Mesenteric fat pad (tissue), 1 donor: ENCODE data around the gene ATP6V1C2. TPM values are rescaled to one million over a fixed set of nuclear protein-coding genes. Genes with fewer than 3 reads are reported as not detected.

Source experiments
- DNase-seq: peaks from one replicate; pipeline ENCODE4 v3.0.0-alpha.2; 2020; ENCODE audit warnings: low spot score
- total RNA-seq: library from RNA; stranded (reverse); fragmentation: NEBNext Ultra II Directional; extraction: Animal tissue kit (Norgen Biotek cat#: 25700); gene quantifications from one replicate; pipeline ENCODE4 v1.2.1, GENCODE V29; 2021
- donor health status: DM: yes; HTN: yes; CAD: no.

Gene ATP6V1C2
- total RNA-seq, 1 donor from 2014 or later = 1.4 TPM

- DNase-seq = no peak
Observed at GRCh38 chr2:10832203-10832936, 110.9 kb downstream of the ATP6V1C2 start.

- DNase-seq = no peak
Observed at GRCh38 chr2:10833021-10833420, 111.6 kb downstream of the ATP6V1C2 start.

- DNase-seq = no peak
Observed at GRCh38 chr2:10834068-10834655, 112.7 kb downstream of the ATP6V1C2 start.

Other genes starting within 250 kb of the ATP6V1C2 start
- gene NOL10, start 31.7 kb upstream of the ATP6V1C2 start, total RNA-seq = 28.6 TPM
- gene PDIA6, start 91.2 kb downstream of the ATP6V1C2 start, total RNA-seq = 157 TPM
- gene KCNF1, start 190.3 kb downstream of the ATP6V1C2 start, total RNA-seq = 0.13 TPM